Erythroblast (primary cell): ENCODE data around the gene CACNG7.

ENCODE experiments used
- GATA1 ChIP-seq: IDR thresholded peaks from 2 replicates; pipeline ENCODE4 v1.6.1; 2011; ENCODE audit warnings: low read depth, mild to moderate bottlenecking, control low read depth, low read length, moderate library complexity
- POLR2A ChIP-seq: IDR thresholded peaks from 2 replicates; pipeline ENCODE4 v1.6.1; 2011; ENCODE audit warnings: mild to moderate bottlenecking, low read length

GRCh38 chr19:53876651-53877224 is 32.3 kb upstream of the CACNG7 start:
- TF ChIP-seq POLR2A (no peak), GATA1 (no peak)
